ENCODE results near the gene ELF2. TPM values are rescaled to one million over a fixed set of nuclear protein-coding genes. Genes with fewer than 3 reads are reported as not detected.

ELF2 gene
- total and polyA plus RNA-seq, 2 of the 8 experiments (the other 6 are each of a cell fraction or from before 2014, with no cell fraction given) = 21.1 to 44.3 TPM

GRCh38 chr4:139164731-139165130 lies 12.3 kb downstream of the ELF2 start:
- no peak overlapping the region for H3K14ac ChIP-seq (ENCODE audit: insufficient read length)
- H3K18ac ChIP-seq (ENCODE audit: extremely low read depth, low read length) = no peak overlapping the region
- H3K23ac ChIP-seq (ENCODE audit: insufficient read length) = no peak overlapping the region
- peaks cover 3% of the 10 kb centered on the region; the same call in 1 of the 2 replicates for H3K79me1 ChIP-seq (ENCODE audit: low read depth, low read length)
- no peak overlapping the region for H2AFZ ChIP-seq (ENCODE audit: low read length)
- H2BK20ac ChIP-seq (ENCODE audit: low read length) = no peak overlapping the region
- no peak overlapping the region for H3K4me2 ChIP-seq (ENCODE audit: insufficient read depth in 1 of 2, low read depth in 2 of 2, low read length in 2 of 2)
- H3K27ac ChIP-seq (ENCODE audit: low read depth, low read length) = no peak overlapping the region
- H3K36me3 ChIP-seq (ENCODE audit: control insufficient read depth in 2 of 4, insufficient read depth in 4 of 4, low read length in 3 of 4) = no peaks in the 10 kb centered on the region
- H4K8ac ChIP-seq (ENCODE audit: extremely low read depth, insufficient read depth, low read length) = no peak overlapping the region
- H3K4me1 ChIP-seq (replicated peaks in 1 of 4; ENCODE audit: control insufficient read depth in 3 of 4, insufficient read depth in 4 of 4, low read length in 3 of 4) = peaks cover 6 to 11% (median 8%) of the 10 kb centered on the region in 4 experiments; a peak in 6 of 7 replicates
- CTCF ChIA-PET (ENCODE audit: partially characterized antibody) = interaction anchor here (1.5 to 3.7 kb wide), 3 partner anchors 7 to 66 kb away, joined by 3 to 68 read pairs (median 9); no protein-coding TSS in a partner anchor
- no peaks in the 10 kb centered on the region for H3K27me3 ChIP-seq (replicated peaks in 1 of 4; ENCODE audit: control insufficient read depth in 3 of 4, extremely low read depth in 1 of 4, insufficient read depth in 3 of 4, low read length in 3 of 4)
- no peak overlapping the region for H3K4ac ChIP-seq (replicated peaks; ENCODE audit: insufficient read length, low read depth, low read length)
- H4K5ac ChIP-seq (ENCODE audit: insufficient read length, low read depth, low read length) = no peak overlapping the region
- 100% methylated on average over 1 of the region's 1 CpG; no CpG with 5 or more reads in 1 of the 2 experiments for WGBS, 2 experiments (ENCODE audit: extremely low coverage in 1 of 2, insufficient coverage in 1 of 2, insufficient read length in 1 of 2, insufficient replicate concordance in 2 of 2, low coverage in 1 of 2, low lambda C conversion rate in 2 of 2, missing lambda C conversion rate in 1 of 2)
- no peak overlapping the region for H3K56ac ChIP-seq (replicated peaks; ENCODE audit: insufficient read length, low read depth, low read length)
- no peak overlapping the region for H3K4me3 ChIP-seq (ENCODE audit: extremely low read depth in 1 of 4, insufficient read depth in 2 of 4, low read depth in 3 of 4, low read length in 4 of 4)
- no peak overlapping the region for H2BK15ac ChIP-seq (ENCODE audit: low read length)
- DNase-seq (ENCODE audit: low read depth in 1 of 2, low spot score in 2 of 2) (no peak), FAIRE-seq (no peak)
- POLR2A ChIA-PET (ENCODE audit: partially characterized antibody) = interaction anchor here (0.8 to 2.0 kb wide), 3 partner anchors 11 to 64 kb away, joined by 3 to 6 read pairs (median 4); no protein-coding TSS in a partner anchor
- H4K91ac ChIP-seq (replicated peaks; ENCODE audit: insufficient read length, low read length) = no peak overlapping the region
- H3K23me2 ChIP-seq (ENCODE audit: low read depth, low read length) = no peaks in the 10 kb centered on the region
- peak overlapping the region; percentile 72 for H2BK120ac ChIP-seq (replicated peaks; ENCODE audit: low read depth, low read length)
- no peak overlapping the region for H3K9ac ChIP-seq (replicated peaks in 1 of 4; ENCODE audit: extremely low read depth in 1 of 4, low read depth in 3 of 4, low read length in 3 of 4)
- no peak overlapping the region for H2BK5ac ChIP-seq (ENCODE audit: low read depth, low read length)
- no peak overlapping the region for H2BK12ac ChIP-seq (ENCODE audit: low read depth, low read length)
- H3K9me3 ChIP-seq (ENCODE audit: insufficient read depth in 2 of 2, low read depth in 1 of 2, low read length in 1 of 2) = no peaks in the 10 kb centered on the region
- no peaks in the 10 kb centered on the region for H4K20me1 ChIP-seq (replicated peaks in 1 of 2; ENCODE audit: control insufficient read depth in 1 of 2, insufficient read depth in 2 of 2, low read length in 2 of 2)
- peaks cover 3 to 80% of the 10 kb centered on the region in 2 experiments for H3K79me2 ChIP-seq (ENCODE audit: control insufficient read depth in 1 of 2, insufficient read depth in 2 of 2, low read length in 2 of 2)
- H2AK5ac ChIP-seq (ENCODE audit: low read depth, low read length) = no peak overlapping the region
- no peak for TF ChIP-seq CEBPB (IDR thresholded peaks at IDR 0.05; ENCODE audit: low read depth, low read length)
- no peak for TF ChIP-seq MAX (IDR thresholded peaks at IDR 0.05)
- TF ChIP-seq ATF2 (IDR thresholded peaks at IDR 0.05; ENCODE audit: low read length) = no peak
- TF ChIP-seq SP1 (IDR thresholded peaks at IDR 0.05; ENCODE audit: low read depth, low read length) = no peak
- no peak for TF ChIP-seq CREB1 (IDR thresholded peaks at IDR 0.05)
- no peak for TF ChIP-seq BACH1 (IDR thresholded peaks at IDR 0.05; ENCODE audit: low read length)
- no peak for TF ChIP-seq RXRA (IDR thresholded peaks at IDR 0.05; ENCODE audit: insufficient read depth, low read depth, low read length)
